Esophagus muscularis mucosa (tissue), 4 donors: Measurements from ENCODE around the gene SEMA6A. TPM values are rescaled to one million over a fixed set of nuclear protein-coding genes. Genes with fewer than 3 reads are reported as not detected.

Source experiments
- DNase-seq: peaks from one replicate; pipeline ENCODE4 v3.0.0-alpha.2; 2017; ENCODE audit errors: extremely low spot score
- H3K27ac ChIP-seq, 4 donors: fragments of 200-600 bp; sonication (generic); replicated peaks in 1 of 4; 1 replicate in 3 of 4; 2 replicates in 1 of 4; pipeline ENCODE4 v1.5.1; 2016 to 2019; ENCODE audit warnings: mild to moderate bottlenecking in 1 of 4
- H3K27me3 ChIP-seq, 4 donors: fragments of 200-600 bp; sonication (generic); one replicate each; pipeline versions ENCODE4 v1.5.1 to v1.6.0; 2016 to 2019
- H3K36me3 ChIP-seq, 4 donors: fragments of 200-600 bp; sonication (generic); one replicate each; pipeline ENCODE4 v1.5.1; 2016 to 2019
- H3K4me1 ChIP-seq, 4 donors: fragments of 200-600 bp; sonication (generic); one replicate each; pipeline ENCODE4 v1.5.1; 2016 to 2019
- H3K4me3 ChIP-seq, 4 donors: fragments of 200-600 bp; sonication (generic); 1 replicate in 2 of 4; 2 replicates in 2 of 4; pipeline ENCODE4 v1.5.1; 2016 to 2019; ENCODE audit warnings: mild to moderate bottlenecking in 4 of 4, moderate library complexity in 1 of 4
- H3K9me3 ChIP-seq, 4 donors: fragments of 200-600 bp; sonication (generic); 1 replicate in 3 of 4; 2 replicates in 1 of 4; pipeline ENCODE4 v1.5.1; 2016 to 2019
- CTCF ChIP-seq, 3 experiments: fragments of 200-600 bp in 2 of 3; fragments of 450-650 bp in 1 of 3; sonication (generic) in 2 of 3; IDR thresholded peaks; one replicate each; pipeline ENCODE4 v1.5.1; 2017 to 2019; ENCODE audit warnings: antibody characterized with exemption in 3 of 3, mild to moderate bottlenecking in 2 of 3, moderate library complexity in 1 of 3
- EP300 ChIP-seq: sonication (generic); formaldehyde crosslinking; IDR thresholded peaks from one replicate; pipeline ENCODE4 v1.6.1; 2017; ENCODE audit warnings: antibody characterized with exemption
- POLR2A ChIP-seq: fragments of 450-650 bp; IDR thresholded peaks from one replicate; pipeline ENCODE4 v1.6.1; 2017; ENCODE audit warnings: antibody characterized with exemption, moderate library complexity, mild to moderate bottlenecking, low read depth
- POLR2AphosphoS5 ChIP-seq, 2 donors: sonication (generic); formaldehyde crosslinking; IDR thresholded peaks; one replicate each; pipeline ENCODE4 v1.6.1; 2017; ENCODE audit warnings: antibody characterized with exemption in 2 of 2
- WGBS: methylation state at CpG from one replicate; pipeline ENCODE4 v1.1.5; 2018; 5-methylcytosine and 5-hydroxymethylcytosine counted together
- intact Hi-C: fragments of 100-400 bp; cut with DNase I; formaldehyde crosslinking; loops from one replicate; pipeline ENCODE4 v1.15.1; 2023
- total RNA-seq, 4 donors: library from RNA; depleted of rRNA; stranded (reverse); fragments of >200 nt; gene quantifications; one replicate each; pipeline versions ENCODE4 v1.1.0 to v1.2.1, GENCODE V29; 2016

SEMA6A gene
- total RNA-seq, 4 donors from 2014 or later, result 10.9 to 20.9 (median 14.3) TPM

- no peak for TF ChIP-seq POLR2A
- no peak for TF ChIP-seq CTCF (IDR thresholded peaks at IDR 0.05)
- no peak for TF ChIP-seq POLR2AphosphoS5 (IDR thresholded peaks at IDR 0.05)
- no peak for TF ChIP-seq EP300
- WGBS, result 92% methylated on average over 3 of the region's 3 CpGs
- no peaks in the 10 kb centered on the region for H3K36me3 ChIP-seq
- intact Hi-C loops, result no loop called here
- H3K27ac ChIP-seq, result no peak overlapping the region
- DNase-seq, result no peak
- peaks cover 0 to 16% (median 7%) of the 10 kb centered on the region in 4 donors for H3K4me1 ChIP-seq
- no peaks in the 10 kb centered on the region for H3K9me3 ChIP-seq
- H3K4me3 ChIP-seq, result no peak overlapping the region
- no peaks in the 10 kb centered on the region for H3K27me3 ChIP-seq
These were observed 9.2 kb upstream of the SEMA6A start for GRCh38 chr5:116583862-116584222.

DNA sequence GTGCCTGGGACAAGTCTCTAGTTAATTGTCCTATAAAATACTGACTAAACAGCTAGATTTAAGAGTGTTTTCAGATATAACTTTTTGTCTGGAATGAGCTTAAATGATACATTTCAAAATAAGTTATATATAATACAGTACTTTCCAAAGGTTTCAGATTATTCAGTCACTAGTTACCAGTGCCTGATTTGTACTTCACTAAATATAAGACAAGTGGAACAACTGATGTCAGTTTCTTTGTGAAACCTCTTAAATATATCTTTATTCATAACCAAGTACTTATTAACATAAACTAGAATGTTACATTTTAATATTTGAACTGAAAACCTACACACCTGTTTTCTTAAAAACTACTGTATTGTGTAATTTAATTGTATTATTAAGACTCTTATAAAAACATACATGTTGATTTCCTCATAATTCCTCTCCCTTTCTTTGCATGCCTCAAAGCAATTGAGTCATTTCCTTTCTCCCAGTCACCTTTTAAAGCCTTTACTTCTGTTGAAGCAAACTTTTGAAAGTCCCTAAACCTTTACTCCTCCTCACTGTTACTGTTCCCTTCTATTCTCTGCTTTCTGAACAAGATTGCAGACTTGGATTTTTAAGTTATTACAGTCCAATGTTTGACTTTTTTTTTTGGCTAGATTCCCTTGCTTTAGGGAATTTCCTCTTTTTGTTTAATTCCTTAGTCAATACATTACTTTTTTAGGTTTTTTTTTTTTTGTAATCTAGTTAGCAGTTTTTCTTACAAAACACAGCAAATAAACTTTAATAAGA is 8.7 kb upstream of the SEMA6A start:
- Histone ChIP-seq H3K27me3 (no peaks in the 10 kb centered on the region), H3K36me3 (no peaks in the 10 kb centered on the region), H3K4me1 (peaks cover 0 to 16% (median 7%) of the 10 kb centered on the region in 4 donors), H3K9me3 (no peaks in the 10 kb centered on the region), H3K27ac (no peak overlapping the region), H3K4me3 (no peak overlapping the region)
- intact Hi-C loops, result no loop called here
- TF ChIP-seq CTCF (IDR thresholded peaks at IDR 0.05) (no peak), POLR2AphosphoS5 (IDR thresholded peaks at IDR 0.05) (no peak), EP300 (no peak), POLR2A (no peak)
- no peak for DNase-seq

GRCh38 chr5:116581910-116582309 is 7.3 kb upstream of the SEMA6A start:
- DNase-seq, result no peak
- no peaks in the 10 kb centered on the region for H3K27me3 ChIP-seq
- intact Hi-C loops, result no loop called here
- H3K36me3 ChIP-seq, result no peaks in the 10 kb centered on the region
- peaks cover 0 to 16% (median 7%) of the 10 kb centered on the region in 4 donors for H3K4me1 ChIP-seq
- no peak overlapping the region for H3K4me3 ChIP-seq
- no peaks in the 10 kb centered on the region for H3K9me3 ChIP-seq
- TF ChIP-seq POLR2A (no peak), POLR2AphosphoS5 (IDR thresholded peaks at IDR 0.05) (no peak), CTCF (IDR thresholded peaks at IDR 0.05) (no peak), EP300 (no peak)
- no peak overlapping the region for H3K27ac ChIP-seq
- WGBS, result 54% methylated on average over 1 of the region's 1 CpG

DNA sequence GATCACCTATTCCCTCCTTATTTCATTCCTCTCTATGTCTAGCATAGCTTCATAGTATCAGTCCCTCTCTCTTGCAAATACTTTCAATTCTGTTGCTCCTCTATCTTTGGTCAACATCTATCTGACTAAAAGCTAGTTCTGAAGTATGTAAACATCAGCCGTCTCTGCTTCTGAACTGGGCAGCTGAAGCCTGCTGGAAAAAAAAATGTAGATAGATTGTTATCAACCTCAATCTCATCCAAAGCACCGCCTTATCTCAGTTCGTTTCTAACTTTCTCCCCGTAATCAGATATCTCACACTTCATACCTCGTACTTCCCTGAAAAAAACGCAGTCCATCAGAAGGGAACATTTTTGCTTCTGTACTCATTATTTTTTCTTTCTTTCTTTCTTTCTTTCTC is 4.5 kb upstream of the SEMA6A start:
- no peak overlapping the region for H3K27ac ChIP-seq
- no peak overlapping the region for H3K4me3 ChIP-seq
- H3K4me1 ChIP-seq, result peaks cover 11 to 38% (median 29%) of the 10 kb centered on the region in 4 donors
- 73% methylated on average over 6 of the region's 6 CpGs for whole genome bisulfite sequencing
- H3K36me3 ChIP-seq, result no peaks in the 10 kb centered on the region
- TF ChIP-seq CTCF (IDR thresholded peaks at IDR 0.05) (no peak), POLR2A (no peak), EP300 (no peak), POLR2AphosphoS5 (IDR thresholded peaks at IDR 0.05) (no peak)
- intact Hi-C loops, result loop anchor here (10.0 kb wide), 1 partner anchor 876 kb away; no protein-coding TSS in a partner anchor
- H3K27me3 ChIP-seq, result peaks cover 0 to under 1% (median 0%) of the 10 kb centered on the region in 4 donors
- H3K9me3 ChIP-seq, result no peaks in the 10 kb centered on the region
- no peak for DNase-seq

DNA sequence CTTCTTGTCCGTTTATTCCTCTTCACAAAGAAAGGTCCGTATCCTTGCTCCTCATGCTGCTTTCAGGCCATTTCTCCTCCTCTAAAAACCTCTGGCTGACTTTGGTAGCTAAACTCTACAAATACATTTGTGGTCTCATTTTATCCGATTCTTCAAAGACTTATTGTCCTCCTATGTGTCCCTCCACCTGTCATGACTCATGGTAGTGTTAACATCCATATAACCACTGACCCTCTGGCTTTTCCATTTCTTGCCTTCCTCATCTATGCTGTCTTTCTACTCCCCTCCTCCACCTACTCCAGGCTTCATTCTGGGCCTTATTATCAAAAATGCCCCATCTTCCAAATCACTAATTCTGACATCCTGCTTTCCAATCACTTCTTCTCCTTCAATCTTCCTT is 4.1 kb upstream of the SEMA6A start:
- WGBS, result 93% methylated on average over 3 of the region's 3 CpGs
- intact Hi-C loops, result loop anchor here (10.0 kb wide), 1 partner anchor 876 kb away; no protein-coding TSS in a partner anchor
- Histone ChIP-seq H3K36me3 (no peaks in the 10 kb centered on the region), H3K27me3 (peaks cover 0 to 5% (median 0%) of the 10 kb centered on the region in 4 donors), H3K9me3 (no peaks in the 10 kb centered on the region), H3K27ac (no peak overlapping the region), H3K4me3 (no peak overlapping the region), H3K4me1 (peaks cover 16 to 40% (median 34%) of the 10 kb centered on the region in 4 donors)
- TF ChIP-seq POLR2A, result no peak
- TF ChIP-seq EP300, result no peak
- TF ChIP-seq POLR2AphosphoS5 (IDR thresholded peaks at IDR 0.05), result no peak
- TF ChIP-seq CTCF (IDR thresholded peaks at IDR 0.05), result no peak
- no peak for DNase-seq
